ENCODE measurements around the gene RAB6B. TPM values are rescaled to one million over a fixed set of nuclear protein-coding genes. Genes with fewer than 3 reads are reported as not detected.

The RAB6B gene
- total RNA-seq, 1 donor from 2014 or later: 0.99 TPM

GRCh38 chr3:133881939-133882825 is 13.5 kb downstream of the RAB6B start:
- DNase-seq (ENCODE audit: low read depth, low spot score): no peak

GRCh38 chr3:133881492-133881891 is 14.2 kb downstream of the RAB6B start:
- no peak for DNase-seq (ENCODE audit: low read depth, low spot score)

GRCh38 chr3:133880886-133881455 is 14.7 kb downstream of the RAB6B start:
- DNase-seq (ENCODE audit: low read depth, low spot score): no peak

GRCh38 chr3:133880287-133880686 is 15.4 kb downstream of the RAB6B start:
- no peak for DNase-seq (ENCODE audit: low read depth, low spot score)

GRCh38 chr3:133878518-133878917 is 17.2 kb downstream of the RAB6B start:
- DNase-seq (ENCODE audit: low read depth, low spot score): no peak

GRCh38 chr3:133877221-133877620 is 18.5 kb downstream of the RAB6B start:
- DNase-seq (ENCODE audit: low read depth, low spot score): no peak

GRCh38 chr3:133874761-133875438 is 20.8 kb downstream of the RAB6B start:
- peak; percentile 27 for DNase-seq (ENCODE audit: low read depth, low spot score)

GRCh38 chr3:133874344-133874743 is 21.3 kb downstream of the RAB6B start:
- DNase-seq (ENCODE audit: low read depth, low spot score): no peak

- no peak for DNase-seq (ENCODE audit: low read depth, low spot score)
These were observed 22.9 kb downstream of the RAB6B start for GRCh38 chr3:133872781-133873180.

GRCh38 chr3:133872161-133872560 is 23.5 kb downstream of the RAB6B start:
- no peak for DNase-seq (ENCODE audit: low read depth, low spot score)

- DNase-seq (ENCODE audit: low read depth, low spot score): no peak
These were observed 24.2 kb downstream of the RAB6B start for GRCh38 chr3:133871368-133872090.

- DNase-seq (ENCODE audit: low read depth, low spot score): no peak
These were observed 24.9 kb downstream of the RAB6B start for GRCh38 chr3:133870822-133871221.

GRCh38 chr3:133869586-133869985 is 26.1 kb downstream of the RAB6B start:
- DNase-seq (ENCODE audit: low read depth, low spot score): no peak

- DNase-seq (ENCODE audit: low read depth, low spot score): no peak
These were observed 26.8 kb downstream of the RAB6B start for GRCh38 chr3:133868758-133869475.

GRCh38 chr3:133868186-133868585 is 27.5 kb downstream of the RAB6B start:
- DNase-seq (ENCODE audit: low read depth, low spot score): no peak

GRCh38 chr3:133866141-133866540 is 29.5 kb downstream of the RAB6B start:
- no peak for DNase-seq (ENCODE audit: low read depth, low spot score)

GRCh38 chr3:133865136-133865855 is 30.4 kb downstream of the RAB6B start:
- no peak for DNase-seq (ENCODE audit: low read depth, low spot score)

- DNase-seq (ENCODE audit: low read depth, low spot score): no peak
These were observed 31.1 kb downstream of the RAB6B start for GRCh38 chr3:133864616-133865015.

- no peak for DNase-seq (ENCODE audit: low read depth, low spot score)
These were observed 31.8 kb downstream of the RAB6B start for GRCh38 chr3:133863911-133864310.

GRCh38 chr3:133862161-133862560 is 33.5 kb downstream of the RAB6B start:
- no peak for DNase-seq (ENCODE audit: low read depth, low spot score)

Data from pulmonary artery endothelial cell (primary cell).